NCI-H748 (cell line): Measurements from ENCODE around the gene KLHL11.
A peak's percentile ranks its signal among the peaks of the same experiment; 100 is the strongest.
"Not testable (repeated sequence)": the region's sequence is repeated elsewhere in the genome, so short reads cannot be mapped to it uniquely, and the experiment has no call there.

Experiments
- DNase-seq: peaks from one replicate; lab custom pipeline; 2025; ENCODE audit not compliant: unreplicated experiment; lab: John Stamatoyannopoulos, UW

Gene KLHL11

DNA sequence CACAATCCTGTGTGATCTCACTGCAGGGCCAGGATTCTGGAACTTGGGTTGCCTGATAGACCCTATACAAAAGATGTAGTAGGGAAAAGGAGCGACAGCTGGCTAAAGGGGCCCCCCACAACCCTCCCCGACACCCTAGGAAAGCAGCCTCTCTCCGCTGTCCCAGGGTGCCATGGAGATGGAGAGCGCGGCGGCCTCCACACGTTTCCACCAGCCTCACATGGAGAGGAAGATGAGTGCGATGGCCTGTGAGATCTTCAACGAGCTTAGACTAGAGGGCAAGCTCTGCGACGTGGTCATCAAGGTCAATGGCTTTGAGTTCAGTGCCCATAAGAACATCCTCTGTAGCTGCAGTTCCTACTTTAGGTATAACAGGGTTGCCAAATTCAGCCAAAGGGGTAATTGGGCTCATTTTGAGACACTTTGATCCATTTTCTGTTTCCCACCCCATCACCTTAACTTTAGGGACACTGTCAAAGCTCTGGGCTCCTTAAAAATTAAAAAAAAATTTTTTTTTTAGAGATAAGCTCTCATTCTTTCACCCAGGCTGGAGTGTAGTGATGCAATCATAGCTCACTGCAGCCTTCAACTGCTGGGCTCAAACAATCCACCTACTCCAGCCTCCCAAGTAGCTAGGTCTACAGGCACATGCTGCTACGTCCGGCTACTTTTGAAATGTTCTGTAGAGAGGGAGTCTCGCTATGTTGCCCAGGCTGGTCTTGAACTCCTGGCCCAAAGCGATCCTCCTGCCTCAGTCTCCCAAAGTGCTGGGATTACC, 27.3 kb downstream of the KLHL11 start, which contains the start of gene KLHL10:
KLHL10 (plus strand) TSS at position 65 of the 778 bp plus-strand sequence; CDS start at position 173, 108 bp downstream.
- no peak for DNase-seq

DNA sequence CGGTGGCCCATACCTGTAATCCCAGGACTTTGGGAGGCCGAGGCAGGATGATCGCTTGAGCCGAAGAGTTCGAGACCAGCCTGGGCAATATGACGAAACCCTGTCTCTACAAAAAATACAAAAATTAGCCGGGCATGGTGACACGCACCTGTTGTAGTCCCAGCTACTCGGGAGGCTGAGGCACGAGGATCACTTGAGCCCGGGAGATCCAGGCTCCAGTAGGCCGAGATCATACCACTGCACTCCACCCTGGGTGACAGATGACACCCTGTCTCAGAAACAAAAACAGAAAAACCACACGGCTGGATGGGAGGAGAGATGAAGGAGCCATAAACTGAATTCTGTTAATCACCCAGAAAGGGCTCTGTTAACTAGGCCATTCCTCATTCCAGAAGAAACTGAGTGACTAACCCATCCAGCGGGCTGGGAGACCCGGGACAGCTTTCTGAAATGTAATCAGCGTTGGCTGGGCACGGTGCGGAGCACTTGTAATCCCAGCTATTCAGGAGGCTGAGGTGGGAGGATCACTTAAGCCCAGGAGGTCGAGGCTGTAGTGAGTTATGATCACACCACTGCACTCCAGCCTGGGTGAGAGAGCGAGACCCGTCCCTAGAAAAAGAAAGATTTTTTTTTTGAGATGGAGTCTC, 28.6 kb downstream of the KLHL11 start:
- no peak for DNase-seq

DNA sequence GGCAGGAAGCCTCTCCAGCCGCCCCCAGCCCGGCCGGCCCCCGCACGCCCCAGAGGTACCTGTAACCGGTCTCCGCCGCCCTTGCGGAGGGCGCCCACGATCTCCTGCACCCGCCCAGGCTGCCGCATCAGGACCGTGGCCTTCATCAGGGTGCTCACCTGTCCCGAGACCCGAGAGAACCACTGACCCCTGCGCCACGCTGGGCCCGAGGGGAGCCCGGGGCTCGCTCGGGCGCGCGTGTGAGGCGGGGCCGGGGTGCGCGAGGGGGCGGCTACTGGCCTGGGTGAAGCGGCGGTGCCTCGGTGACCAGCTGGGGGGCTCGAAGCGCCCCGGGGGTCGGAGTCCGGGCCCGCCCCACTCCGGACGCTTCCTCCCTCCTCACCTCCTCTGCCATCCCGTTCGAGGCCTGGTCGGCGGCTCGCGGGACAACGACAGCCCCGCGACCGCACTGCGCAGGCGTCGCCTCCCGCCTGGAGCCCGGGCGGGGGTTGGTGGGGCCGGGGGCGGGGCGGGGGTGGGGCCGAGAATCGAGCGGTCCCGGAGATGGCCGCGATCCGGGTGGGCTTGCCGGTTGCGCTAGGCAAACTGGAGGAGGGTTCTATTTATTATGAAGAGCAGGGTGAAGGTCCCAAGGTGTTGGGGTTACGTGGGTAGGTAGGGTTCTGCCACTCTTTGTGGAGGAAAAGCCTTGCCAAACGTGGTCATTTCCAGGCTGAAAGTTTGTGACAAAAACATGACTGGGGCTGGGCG, 29.2 kb downstream of the KLHL11 start, which contains the start of gene NT5C3B:
NT5C3B (minus strand) TSS at position 433 of the 750 bp plus-strand sequence; CDS start at position 394, 39 bp downstream.
- peak; percentile 53 for DNase-seq

- no peak for DNase-seq
Measured at GRCh38 chr17:41835214-41835799, 29.9 kb downstream of the KLHL11 start.

GRCh38 chr17:41829961-41830360, 35.3 kb downstream of the KLHL11 start:
- not testable (repeated sequence) for DNase-seq

- DNase-seq, result no peak
Measured at GRCh38 chr17:41825175-41825845, 39.9 kb downstream of the KLHL11 start.

- no peak for DNase-seq
Measured at GRCh38 chr17:41824086-41824485, 41.1 kb downstream of the KLHL11 start.

- no peak for DNase-seq
Measured at GRCh38 chr17:41823580-41823979, 41.6 kb downstream of the KLHL11 start.

DNA sequence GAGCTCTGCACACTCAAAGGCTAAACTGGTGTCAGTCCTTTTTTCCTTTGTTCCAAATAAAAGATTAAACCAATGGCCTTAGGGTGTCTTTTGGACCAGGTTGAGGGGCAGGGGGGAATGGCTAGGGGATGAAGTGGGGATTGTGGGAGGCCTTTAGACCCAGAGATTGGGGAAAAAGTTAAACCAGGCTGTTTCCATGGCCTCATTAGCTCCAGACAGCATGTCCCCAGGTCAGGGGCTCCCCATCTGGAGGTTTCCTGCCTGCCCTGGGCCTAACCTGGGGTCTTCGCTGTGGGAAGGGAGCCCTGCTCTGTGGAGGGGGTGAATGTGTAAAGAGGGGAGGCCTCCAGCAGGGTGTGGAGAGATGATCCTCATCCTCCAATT, 42.1 kb downstream of the KLHL11 start:
- no peak for DNase-seq

DNA sequence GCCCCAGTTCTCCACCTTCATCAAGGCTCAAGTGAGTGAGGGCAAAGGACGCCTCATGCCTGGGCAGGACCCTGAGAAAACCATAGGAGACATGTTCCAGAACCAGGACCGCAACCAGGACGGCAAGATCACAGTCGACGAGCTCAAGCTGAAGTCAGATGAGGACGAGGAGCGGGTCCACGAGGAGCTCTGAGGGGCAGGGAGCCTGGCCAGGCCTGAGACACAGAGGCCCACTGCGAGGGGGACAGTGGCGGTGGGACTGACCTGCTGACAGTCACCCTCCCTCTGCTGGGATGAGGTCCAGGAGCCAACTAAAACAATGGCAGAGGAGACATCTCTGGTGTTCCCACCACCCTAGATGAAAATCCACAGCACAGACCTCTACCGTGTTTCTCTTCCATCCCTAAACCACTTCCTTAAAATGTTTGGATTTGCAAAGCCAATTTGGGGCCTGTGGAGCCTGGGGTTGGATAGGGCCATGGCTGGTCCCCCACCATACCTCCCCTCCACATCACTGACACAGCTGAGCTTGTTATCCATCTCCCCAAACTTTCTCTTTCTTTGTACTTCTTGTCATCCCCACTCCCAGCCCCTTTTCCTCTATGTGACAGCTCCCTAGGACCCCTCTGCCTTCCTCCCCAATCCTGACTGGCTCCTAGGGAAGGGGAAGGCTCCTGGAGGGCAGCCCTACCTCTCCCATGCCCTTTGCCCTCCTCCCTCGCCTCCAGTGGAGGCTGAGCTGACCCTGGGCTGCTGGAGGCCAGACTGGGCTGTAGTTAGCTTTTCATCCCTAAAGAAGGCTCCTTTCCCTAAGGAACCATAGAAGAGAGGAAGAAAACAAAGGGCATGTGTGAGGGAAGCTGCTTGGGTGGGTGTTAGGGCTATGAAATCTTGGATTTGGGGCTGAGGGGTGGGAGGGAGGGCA, 42.7 kb downstream of the KLHL11 start:
- DNase-seq, result no peak

GRCh38 chr17:41821776-41822175, 43.4 kb downstream of the KLHL11 start:
- DNase-seq, result no peak

GRCh38 chr17:41818024-41818423, 47.2 kb downstream of the KLHL11 start:
- no peak for DNase-seq

- no peak for DNase-seq
Measured at GRCh38 chr17:41816637-41817320, 48.4 kb downstream of the KLHL11 start.

DNA sequence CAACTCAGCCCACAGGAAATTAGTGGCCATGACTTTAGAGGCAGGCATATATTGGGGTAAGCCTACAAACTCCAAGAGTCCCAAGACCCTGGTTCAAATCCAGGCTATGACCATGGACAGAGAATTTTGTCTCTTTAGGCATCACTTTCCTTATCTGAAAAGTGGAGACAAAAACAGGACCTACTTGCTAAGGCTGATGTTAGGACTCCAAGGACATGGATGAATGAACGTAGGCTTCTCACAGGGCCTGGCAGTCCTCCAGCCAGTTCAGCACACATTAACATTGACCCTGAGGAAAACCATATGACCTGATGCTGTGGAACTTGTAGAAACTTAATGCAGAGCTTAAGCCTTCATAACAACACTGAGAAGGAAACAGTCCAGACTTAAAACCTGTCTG, 51.0 kb downstream of the KLHL11 start:
- no peak for DNase-seq

- no peak for DNase-seq
Measured at GRCh38 chr17:41813699-41814124, 51.5 kb downstream of the KLHL11 start.

DNA sequence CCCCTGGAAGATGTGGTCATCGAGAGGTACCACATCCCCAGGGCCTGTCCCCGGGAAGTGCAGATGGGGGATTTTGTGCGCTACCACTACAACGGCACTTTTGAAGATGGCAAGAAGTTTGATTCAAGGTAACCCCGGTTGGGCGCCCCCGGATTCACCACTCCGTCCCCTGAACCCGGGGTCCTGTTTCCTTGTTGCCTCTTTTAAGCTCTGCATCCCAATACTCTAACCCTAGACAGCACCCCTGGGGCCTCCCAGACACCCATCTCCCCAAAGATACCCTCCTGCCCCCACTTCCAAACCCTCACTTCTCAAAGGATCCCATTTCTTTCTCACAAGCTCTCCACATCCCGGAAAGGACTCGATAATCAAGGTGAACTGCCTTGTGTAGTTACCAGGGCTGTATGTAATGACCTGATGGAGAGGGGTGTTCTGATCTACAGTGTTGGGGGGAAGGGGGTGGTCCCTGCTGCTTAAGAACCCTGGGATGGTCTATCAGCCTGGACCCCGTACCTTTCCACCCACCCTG, 52.0 kb downstream of the KLHL11 start:
- DNase-seq, result no peak

- peak; percentile 79 for DNase-seq
Measured at GRCh38 chr17:41812381-41813151, 52.7 kb downstream of the KLHL11 start, which contains the start of gene FKBP10. TSS of gene FKBP10 (plus strand) at chr17:41813004. CDS start at chr17:41813035, 31 bp downstream.
